Type B pancreatic cell (in vitro differentiated cells): ENCODE measurements around the gene USH2A. TPM values are rescaled to one million over a fixed set of nuclear protein-coding genes. Genes with fewer than 3 reads are reported as not detected.

ENCODE experiments used
- DNase-seq: peaks from one replicate; pipeline ENCODE4 v3.0.0; 2021; ENCODE audit warnings: mixed read lengths; ENCODE audit not compliant: unreplicated experiment; ENCODE audit errors: extremely low spot score
- H3K27ac Mint-ChIP-seq: 2 replicates; pipeline ENCODE4 v1.8.0; 2021; ENCODE audit warnings: mild to moderate bottlenecking, mixed read lengths
- H3K27me3 Mint-ChIP-seq: 2 replicates; pipeline ENCODE4 v1.8.0; 2021; ENCODE audit warnings: mixed read lengths
- H3K36me3 Mint-ChIP-seq: 2 replicates; pipeline ENCODE4 v1.8.0; 2021; ENCODE audit warnings: mixed read lengths
- H3K4me1 Mint-ChIP-seq: one replicate; pipeline ENCODE4 v1.8.0; 2021; ENCODE audit warnings: mixed read lengths; ENCODE audit not compliant: unreplicated experiment
- H3K4me3 Mint-ChIP-seq: 2 replicates; pipeline ENCODE4 v1.8.0; 2021; ENCODE audit warnings: mild to moderate bottlenecking, mixed read lengths
- H3K9me3 Mint-ChIP-seq: 2 replicates; pipeline ENCODE4 v1.8.0; 2021; ENCODE audit warnings: mixed read lengths
- CTCF ChIP-seq: fragments of 200-600 bp; sonication (generic); conservative IDR thresholded peaks from 2 replicates; pipeline ENCODE4 v1.5.0; 2021; ENCODE audit warnings: antibody characterized with exemption, mild to moderate bottlenecking
- total RNA-seq: library from RNA; stranded (reverse); gene quantifications from 2 replicates; pipeline ENCODE4 v1.2.1, GENCODE V29; 2021; ENCODE audit warnings: low replicate concordance

The USH2A gene
- total RNA-seq, 1 donor from 2014 or later: 0.22 TPM

DNA sequence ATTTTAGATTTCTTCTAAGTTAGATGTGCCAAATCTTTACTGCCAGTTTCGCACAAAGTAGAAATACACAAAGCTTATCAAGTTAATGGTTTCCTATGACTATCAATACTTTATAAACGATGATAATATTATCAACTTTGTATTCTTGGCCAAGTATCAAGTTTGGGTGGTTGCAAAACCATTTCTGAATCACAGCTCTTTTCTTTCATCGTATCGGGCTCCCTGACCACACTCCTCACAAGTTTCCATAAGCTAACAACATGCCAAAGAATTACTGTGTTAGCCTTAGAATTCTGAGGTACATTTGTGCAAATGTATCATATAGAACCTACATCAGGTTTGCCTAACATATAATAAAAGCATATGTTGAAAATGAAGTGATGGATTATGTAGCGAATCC, 545.1 kb downstream of the USH2A start:
- H3K9me3 Mint-ChIP-seq: no peaks in the 10 kb centered on the region
- H3K27me3 Mint-ChIP-seq: no peaks in the 10 kb centered on the region
- H3K27ac Mint-ChIP-seq: no peak overlapping the region
- no peak overlapping the region for H3K4me3 Mint-ChIP-seq
- no peak for TF ChIP-seq CTCF
- H3K36me3 Mint-ChIP-seq: no peaks in the 10 kb centered on the region
- H3K4me1 Mint-ChIP-seq: no peaks in the 10 kb centered on the region
- no peak for DNase-seq

GRCh38 chr1:215877452-215877951, 545.7 kb downstream of the USH2A start:
- H3K4me1 Mint-ChIP-seq: no peaks in the 10 kb centered on the region
- no peak overlapping the region for H3K4me3 Mint-ChIP-seq

DNA sequence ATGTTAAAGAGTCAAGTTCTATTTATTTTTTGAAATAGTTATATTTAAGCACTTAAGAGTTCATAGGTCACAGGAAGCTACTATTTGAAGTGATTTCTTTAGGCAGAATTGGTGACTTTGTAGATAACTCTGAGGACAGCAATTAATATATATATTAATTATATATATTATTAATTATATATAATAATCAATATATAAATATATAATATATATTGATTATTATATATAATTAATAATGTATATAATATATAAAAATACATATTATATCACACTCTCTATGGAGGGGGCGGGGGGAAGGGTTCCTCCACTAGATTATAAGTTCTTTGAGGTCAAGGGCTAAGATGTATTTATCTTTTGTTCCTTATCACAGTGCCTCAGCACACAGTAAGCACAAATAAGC, 547.5 kb downstream of the USH2A start:
- H3K27ac Mint-ChIP-seq: no peak overlapping the region
- H3K9me3 Mint-ChIP-seq: no peaks in the 10 kb centered on the region
- H3K4me1 Mint-ChIP-seq: no peaks in the 10 kb centered on the region
- no peaks in the 10 kb centered on the region for H3K27me3 Mint-ChIP-seq
- no peak overlapping the region for H3K4me3 Mint-ChIP-seq
- H3K36me3 Mint-ChIP-seq: no peaks in the 10 kb centered on the region
- TF ChIP-seq CTCF: no peak
- DNase-seq: no peak

More at GRCh38 chr1:215877452-215877951, 545.7 kb downstream of the USH2A start:
- no peaks in the 10 kb centered on the region for H3K27me3 Mint-ChIP-seq
- no peak for TF ChIP-seq CTCF
- H3K36me3 Mint-ChIP-seq: no peaks in the 10 kb centered on the region
- DNase-seq: no peak
- H3K9me3 Mint-ChIP-seq: no peaks in the 10 kb centered on the region
- no peak overlapping the region for H3K27ac Mint-ChIP-seq

GRCh38 chr1:215875236-215875635, 548.0 kb downstream of the USH2A start:
- DNase-seq: no peak
- no peaks in the 10 kb centered on the region for H3K27me3 Mint-ChIP-seq
- no peak for TF ChIP-seq CTCF

GRCh38 chr1:215872658-215873057, 550.6 kb downstream of the USH2A start:
- TF ChIP-seq CTCF: no peak
- Mint-ChIP-seq H3K36me3 (no peaks in the 10 kb centered on the region), H3K4me1 (no peaks in the 10 kb centered on the region), H3K9me3 (no peaks in the 10 kb centered on the region), H3K27me3 (no peaks in the 10 kb centered on the region), H3K27ac (no peak overlapping the region), H3K4me3 (no peak overlapping the region)
- DNase-seq: no peak

More at GRCh38 chr1:215875236-215875635, 548.0 kb downstream of the USH2A start:
- H3K27ac Mint-ChIP-seq: no peak overlapping the region
- H3K4me3 Mint-ChIP-seq: no peak overlapping the region
- no peaks in the 10 kb centered on the region for H3K4me1 Mint-ChIP-seq
- H3K36me3 Mint-ChIP-seq: no peaks in the 10 kb centered on the region
- no peaks in the 10 kb centered on the region for H3K9me3 Mint-ChIP-seq

- Mint-ChIP-seq H3K4me1 (no peaks in the 10 kb centered on the region), H3K4me3 (no peak overlapping the region), H3K27ac (no peak overlapping the region), H3K9me3 (no peaks in the 10 kb centered on the region), H3K27me3 (no peaks in the 10 kb centered on the region), H3K36me3 (no peaks in the 10 kb centered on the region)
- no peak for DNase-seq
- TF ChIP-seq CTCF: no peak
Measured at GRCh38 chr1:215868500-215868899, 554.7 kb downstream of the USH2A start.
